TTC549 (cell line): Measurements from ENCODE around the gene APPL1.
"Not testable (repeated sequence)": the region's sequence is repeated elsewhere in the genome, so short reads cannot be mapped to it uniquely, and the experiment has no call there.

ENCODE experiments used
- FAIRE-seq: peaks from 2 replicates; lab custom pipeline; 2012; peaks lifted over from hg19 to GRCh38; lab: Jason Lieb, UNC

APPL1 gene

DNA sequence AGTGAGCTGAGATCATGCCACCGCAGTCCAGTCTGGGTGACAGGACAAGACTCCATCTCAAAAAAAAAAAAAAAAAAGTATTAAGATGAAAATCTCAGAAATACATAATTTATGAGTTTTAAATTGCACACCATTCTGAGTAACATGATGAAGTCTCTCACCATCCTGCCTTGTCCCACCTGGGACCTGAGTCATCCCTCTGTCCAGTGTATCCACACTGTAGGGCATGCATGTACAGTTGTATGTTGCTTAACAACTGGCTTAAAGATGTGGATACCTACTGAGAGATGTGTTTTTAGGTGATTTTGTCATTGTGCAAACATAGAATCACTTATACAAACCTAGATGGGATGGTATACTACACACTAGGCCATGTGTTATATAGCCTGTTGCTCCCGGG, 47.9 kb downstream of the APPL1 start:
- no peak for FAIRE-seq

DNA sequence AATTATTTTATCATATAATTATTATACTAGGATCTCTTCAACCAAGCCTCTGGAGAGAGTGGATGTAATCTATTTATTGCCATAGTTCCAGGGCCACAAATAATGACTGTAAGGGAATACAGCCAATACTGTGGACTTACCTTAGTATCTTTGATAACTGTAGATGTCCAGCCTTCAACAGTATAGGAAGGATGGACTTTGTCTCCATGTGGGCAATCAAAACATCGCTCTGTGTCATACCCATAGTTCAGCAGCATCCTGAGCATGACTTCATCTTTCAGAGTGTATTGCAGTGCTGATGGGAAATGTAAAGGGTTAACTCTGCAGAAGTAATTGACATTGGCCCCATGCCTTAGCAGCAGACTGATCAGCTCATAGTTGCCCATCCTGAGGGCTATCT, 50.7 kb downstream of the APPL1 start:
- FAIRE-seq, result no peak

DNA sequence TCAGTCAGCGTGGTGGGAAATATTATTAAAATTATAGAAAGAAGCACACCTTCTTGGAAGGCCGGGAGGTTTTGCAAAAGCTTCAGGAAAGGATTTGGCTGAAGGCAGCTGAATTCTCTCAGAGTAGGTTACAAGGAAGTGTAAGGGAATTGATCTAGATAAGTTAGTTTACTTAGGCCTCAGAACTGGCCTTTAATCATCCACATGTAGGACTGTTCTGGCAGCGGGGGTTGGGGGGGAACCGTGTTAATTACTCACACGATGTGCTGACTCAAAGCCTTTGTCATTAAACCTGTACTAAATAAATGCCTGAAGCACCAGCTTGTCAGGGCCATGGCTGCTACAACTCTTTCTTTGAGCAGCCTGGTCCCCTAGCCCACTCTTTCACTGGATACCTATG, 52.2 kb downstream of the APPL1 start:
- no peak for FAIRE-seq

DNA sequence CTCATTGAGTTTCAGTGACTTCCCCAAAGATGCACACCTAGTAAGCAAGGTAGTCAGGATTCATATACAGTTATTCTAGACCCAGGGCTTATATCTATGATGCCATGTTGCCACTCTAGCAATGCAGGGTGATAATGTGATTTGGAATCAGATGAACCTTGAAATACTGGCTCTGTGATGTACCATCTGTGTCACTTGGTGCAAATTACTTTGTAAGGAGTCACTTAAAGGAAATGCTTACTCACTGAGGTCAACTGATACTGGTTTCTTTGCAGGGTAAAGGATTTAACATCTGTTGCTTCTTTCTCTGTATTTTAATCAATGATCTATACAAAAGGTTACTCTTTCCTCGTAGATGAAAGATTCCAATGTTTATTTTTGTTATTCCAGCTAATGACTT, 54.2 kb downstream of the APPL1 start:
- FAIRE-seq, result no peak

DNA sequence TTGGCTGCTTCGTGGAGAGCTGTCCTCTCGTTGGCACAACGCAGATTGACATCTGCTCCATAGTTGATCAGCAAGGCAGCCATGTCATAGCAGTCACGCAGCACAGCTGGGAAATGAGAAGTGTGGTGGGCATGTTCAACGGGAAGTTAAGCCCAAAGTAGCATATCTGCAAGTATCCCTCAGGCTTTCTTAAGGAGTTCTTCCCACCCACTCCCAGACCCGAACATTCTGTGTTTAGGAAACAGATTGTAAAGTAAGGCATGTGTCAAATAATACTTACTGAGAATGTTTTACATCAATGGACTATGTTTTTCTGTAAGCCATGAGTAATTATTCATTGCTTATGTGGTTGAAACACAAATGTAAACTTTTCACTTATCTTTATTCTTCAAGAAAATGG, 55.8 kb downstream of the APPL1 start:
- no peak for FAIRE-seq

DNA sequence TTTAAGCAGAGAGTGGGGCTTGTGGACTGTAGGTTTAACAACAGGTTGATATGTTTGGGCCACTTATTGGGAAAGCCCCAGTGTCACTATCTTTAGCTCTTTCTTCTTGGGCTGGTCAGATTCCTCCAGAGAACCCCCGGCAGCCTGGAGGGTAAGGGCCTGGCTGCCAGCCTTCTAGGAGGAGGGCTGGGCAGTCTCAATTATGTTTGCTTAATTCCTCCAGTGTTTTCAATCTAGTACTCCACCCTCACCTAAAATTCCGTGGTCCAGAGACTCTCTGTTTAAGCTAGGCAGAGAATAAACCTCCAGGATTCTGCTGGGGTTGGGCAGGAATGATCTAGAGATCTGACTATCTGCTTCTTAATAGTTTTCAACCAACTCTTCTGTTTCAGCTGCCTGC, 59.7 kb downstream of the APPL1 start:
- no peak for FAIRE-seq

DNA sequence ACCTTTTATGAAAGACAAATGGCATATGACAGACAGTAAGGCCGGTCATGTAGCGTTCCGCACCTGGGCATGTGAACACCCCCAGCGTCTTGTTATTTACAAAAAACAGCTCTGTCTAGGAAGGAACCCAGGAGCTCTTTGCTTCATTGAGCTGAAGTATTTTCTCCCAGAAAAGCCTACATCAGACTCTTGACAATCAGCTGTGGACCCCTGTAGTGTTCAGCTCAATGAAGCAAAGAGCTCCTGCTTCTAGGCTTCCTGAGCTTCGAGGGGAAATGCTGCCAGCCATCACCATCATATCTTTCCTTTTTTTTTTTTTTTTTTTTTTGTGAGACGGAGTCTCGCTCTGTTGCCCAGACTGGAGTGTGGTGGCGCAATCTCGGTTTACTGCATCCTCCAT, 60.9 kb downstream of the APPL1 start:
- FAIRE-seq, result no peak

DNA sequence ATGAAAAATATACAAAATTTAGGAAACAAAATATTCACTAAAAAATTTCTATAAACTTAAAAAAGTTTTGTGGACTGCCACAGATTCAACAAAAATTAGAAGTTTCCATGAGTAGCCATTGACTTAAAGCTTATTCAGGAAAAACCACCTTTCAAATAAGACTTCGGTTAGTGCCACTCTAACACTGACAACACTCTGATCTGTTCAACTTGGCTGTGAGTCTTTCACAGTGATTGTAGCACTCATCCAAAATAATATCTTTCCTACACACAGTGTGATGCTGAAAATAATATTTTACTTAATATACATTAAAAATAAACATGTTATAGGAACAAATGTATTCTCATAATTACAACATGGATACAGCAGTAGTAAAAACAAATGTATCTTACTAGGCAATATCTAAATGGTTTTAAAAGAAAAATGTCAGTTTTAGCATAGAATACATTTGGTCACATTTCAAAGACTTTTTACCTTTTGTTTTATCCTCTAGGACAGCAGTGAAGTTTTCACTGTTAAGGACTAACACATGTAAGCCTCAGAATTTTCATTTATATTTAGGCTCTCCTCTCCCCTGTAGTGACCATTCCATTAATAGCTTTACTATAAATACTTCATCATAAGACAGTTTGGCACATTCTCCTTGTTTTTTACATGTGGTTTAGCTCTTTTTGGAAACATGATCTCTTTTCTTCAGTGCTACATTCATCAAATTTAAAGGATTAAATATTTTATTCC, 64.8 kb downstream of the APPL1 start, which contains the start of gene ASB14:
Gene ASB14 (minus strand): TSS at position 527 of the 738 bp plus-strand sequence. CDS start 652 bp downstream, outside the sequence.
- no peak for FAIRE-seq

DNA sequence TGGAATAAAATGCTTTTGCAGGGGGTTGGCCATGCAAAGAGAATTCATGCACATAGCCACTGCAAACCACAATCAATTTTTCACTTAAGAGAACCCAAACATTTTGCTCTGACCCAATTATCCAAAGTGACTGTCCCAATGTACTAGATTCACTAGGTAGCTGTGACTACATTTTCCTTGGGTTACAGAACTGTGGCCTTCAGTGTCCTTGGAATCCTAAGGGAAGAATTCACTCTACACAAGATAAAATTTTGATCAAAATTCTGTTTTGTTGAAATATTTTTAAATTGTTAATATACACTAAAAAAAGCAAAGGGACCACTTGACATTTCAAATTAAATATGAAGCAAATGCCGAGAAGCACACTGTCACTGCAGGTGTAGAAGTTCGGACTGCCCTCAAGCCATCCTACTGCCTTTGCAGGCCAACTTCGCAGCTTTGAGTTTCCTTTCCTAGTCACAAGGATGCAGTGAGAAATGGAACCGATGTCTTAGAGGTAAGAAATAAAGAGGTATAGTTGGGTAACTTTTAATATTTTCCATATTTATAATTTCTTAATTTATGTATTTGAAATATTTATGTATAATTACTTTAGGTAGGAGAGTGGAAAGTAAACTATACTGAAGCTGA, 65.5 kb downstream of the APPL1 start:
- FAIRE-seq, result no peak

DNA sequence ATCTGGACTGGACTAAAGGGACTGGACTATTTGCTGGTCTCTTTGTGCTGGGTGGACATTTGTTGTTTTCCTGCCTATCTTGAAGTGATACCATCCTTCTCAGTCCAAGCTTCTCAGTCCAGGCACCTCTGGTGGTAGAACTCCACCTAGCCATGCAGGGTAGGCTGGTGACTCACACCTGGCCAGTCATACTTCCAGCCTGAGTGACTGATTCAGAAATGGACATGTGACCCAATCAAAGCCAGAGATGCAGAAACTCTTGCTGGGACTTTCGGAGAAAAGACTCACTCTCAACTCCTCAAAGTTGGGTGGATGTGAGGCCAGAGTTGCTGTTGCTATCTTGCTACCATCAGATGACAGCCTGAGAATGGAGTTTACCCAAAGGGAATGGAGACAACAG, 70.5 kb downstream of the APPL1 start:
- no peak for FAIRE-seq

DNA sequence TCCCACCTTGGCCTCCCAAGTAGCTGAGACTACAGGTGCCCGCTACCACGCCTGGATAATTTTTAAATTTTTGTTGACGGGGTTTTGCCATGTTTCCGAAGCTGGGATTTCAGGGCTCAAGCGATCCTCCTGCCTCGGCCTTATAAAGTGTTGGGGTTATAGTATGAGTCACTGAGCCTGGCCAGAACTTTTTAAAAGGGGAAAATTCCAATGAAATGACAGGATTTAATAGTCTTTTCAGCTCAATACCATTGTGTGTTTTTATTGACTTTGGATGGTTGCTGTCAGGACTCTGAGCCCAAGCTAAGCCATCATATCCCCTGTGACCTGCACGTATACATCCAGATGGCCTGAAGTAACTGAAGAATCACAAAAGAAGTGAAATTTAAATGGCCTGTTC, 76.0 kb downstream of the APPL1 start:
- FAIRE-seq, result not testable (repeated sequence)

DNA sequence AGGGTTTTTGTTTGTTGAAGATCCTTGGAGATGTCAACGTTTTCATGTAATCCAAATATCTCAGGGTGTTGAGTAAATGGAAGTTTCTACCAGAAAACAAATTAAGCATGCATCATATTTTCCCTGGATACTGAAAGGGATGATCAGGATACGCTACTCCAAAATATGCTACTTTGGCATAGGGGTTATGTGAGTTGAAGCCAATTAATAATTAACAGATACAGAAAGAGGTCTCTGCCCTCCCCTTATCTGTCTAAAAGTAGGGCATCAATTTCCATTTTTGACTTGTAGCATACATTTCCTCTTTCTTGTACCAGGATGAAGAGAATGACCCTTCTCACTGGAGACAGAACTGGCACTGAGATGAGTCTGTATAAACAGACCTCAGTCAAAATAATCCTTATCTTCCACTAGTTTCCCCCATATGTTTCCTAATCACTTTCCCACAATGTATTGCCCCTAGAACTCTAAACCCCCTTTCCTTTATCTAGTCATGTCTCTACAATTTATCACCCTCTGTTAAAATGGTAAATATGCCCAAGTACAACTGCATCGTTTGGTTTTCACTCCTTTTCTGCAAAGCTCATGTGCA, 82.3 kb downstream of the APPL1 start:
- no peak for FAIRE-seq

DNA sequence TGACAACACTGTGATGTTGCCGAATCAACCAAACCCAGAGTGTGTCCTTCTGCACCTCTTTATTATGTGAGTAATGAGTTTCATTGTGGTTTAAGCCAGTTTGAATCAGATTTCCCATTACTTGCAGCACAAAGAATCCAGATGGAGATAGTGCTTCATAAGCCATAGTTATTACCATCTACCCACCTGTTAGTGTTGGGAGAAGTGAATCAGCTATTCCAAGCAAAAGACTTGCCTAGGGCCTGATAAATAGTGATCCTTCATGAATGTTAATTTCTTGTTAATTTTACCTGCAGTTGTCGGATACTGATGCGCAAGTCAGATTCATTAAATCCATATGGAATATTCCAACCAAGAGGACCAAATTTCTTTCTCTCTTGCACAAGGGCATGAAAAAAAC, 86.7 kb downstream of the APPL1 start:
- FAIRE-seq, result no peak
